Esophagus (tissue), 2 donors: ENCODE data around the gene PRRC2B. TPM values are rescaled to one million over a fixed set of nuclear protein-coding genes. Genes with fewer than 3 reads are reported as not detected.
"Not testable (repeated sequence)": the region's sequence is repeated elsewhere in the genome, so short reads cannot be mapped to it uniquely, and the experiment has no call there.

Experiments
- H3K27ac ChIP-seq, 2 donors: one replicate each; pipeline ENCODE4 v1.5.1; 2013; ENCODE audit warnings: low read depth in 2 of 2, mild to moderate bottlenecking in 2 of 2, inconsistent platforms in 1 of 2, low read length in 1 of 2, moderate library complexity in 1 of 2
- H3K27me3 ChIP-seq, 2 donors: one replicate each; pipeline ENCODE4 v1.6.1; 2013; ENCODE audit warnings: low read length in 2 of 2, control low read depth in 1 of 2, mild to moderate bottlenecking in 1 of 2; ENCODE audit not compliant: insufficient read depth in 2 of 2, control insufficient read depth in 1 of 2
- H3K36me3 ChIP-seq, 2 donors: one replicate each; pipeline ENCODE4 v1.6.1; 2013; ENCODE audit warnings: low read length in 1 of 2; ENCODE audit not compliant: control insufficient read depth in 2 of 2, insufficient read depth in 2 of 2
- H3K4me1 ChIP-seq, 2 donors: one replicate each; pipeline ENCODE4 v1.6.1; 2013; ENCODE audit warnings: low read length in 1 of 2; ENCODE audit not compliant: control insufficient read depth in 2 of 2, insufficient read depth in 2 of 2
- H3K4me3 ChIP-seq, 2 donors: one replicate each; pipeline ENCODE4 v1.5.1; 2013; ENCODE audit warnings: low read length in 2 of 2, mild to moderate bottlenecking in 2 of 2, low read depth in 1 of 2, moderate library complexity in 1 of 2
- H3K9me3 ChIP-seq, 2 donors: one replicate each; pipeline ENCODE4 v1.6.1; 2013; ENCODE audit warnings: mild to moderate bottlenecking in 2 of 2, low read depth in 1 of 2, low read length in 1 of 2, moderate library complexity in 1 of 2; ENCODE audit not compliant: control insufficient read depth in 2 of 2, insufficient read depth in 1 of 2
- WGBS, 2 donors: extraction: QIAGEN DNeasy Blood & Tissue Kit; methylation state at CpG; one replicate each; pipeline ENCODE4 v1.1.7; 2013; 5-methylcytosine and 5-hydroxymethylcytosine counted together
- polyA plus RNA-seq, 2 donors: library from polyadenylated mRNA; stranded (reverse); fragments of 200-250 nt; gene quantifications; one replicate each; pipeline ENCODE4 v1.2.3, GENCODE V29; 2013
- donor health status: healthy with polysubstance abuse.
- donor health status: Bipolar disorder and iron deficiency.

The PRRC2B gene
- polyA plus RNA-seq, 2 donors = 26.8 to 60.0 TPM

- Histone ChIP-seq H3K27me3 (no peaks in the 10 kb centered on the region), H3K9me3 (no peaks in the 10 kb centered on the region), H3K36me3 (peaks cover 36 to 44% of the 10 kb centered on the region in 2 donors), H3K4me1 (peaks cover 0 to 2% of the 10 kb centered on the region in 2 donors), H3K27ac (no peak overlapping the region), H3K4me3 (no peak overlapping the region)
- 68 to 69% methylated on average over 2 of the region's 2 CpGs for WGBS, 2 donors
Measured at GRCh38 chr9:131441441-131441840, 47.6 kb downstream of the PRRC2B start.

- Histone ChIP-seq H3K36me3 (peaks cover 35 to 44% of the 10 kb centered on the region in 2 donors), H3K27me3 (no peaks in the 10 kb centered on the region), H3K9me3 (no peaks in the 10 kb centered on the region), H3K27ac (no peak overlapping the region), H3K4me3 (no peak overlapping the region), H3K4me1 (peaks cover 0 to 2% of the 10 kb centered on the region in 2 donors)
- 66 to 67% methylated on average over 10 of the region's 10 CpGs for WGBS, 2 donors
Measured at GRCh38 chr9:131442351-131442750, 48.5 kb downstream of the PRRC2B start.

GRCh38 chr9:131443648-131444047 is 49.8 kb downstream of the PRRC2B start:
- Histone ChIP-seq H3K36me3 (peaks cover 26 to 40% of the 10 kb centered on the region in 2 donors), H3K9me3 (no peaks in the 10 kb centered on the region), H3K4me3 (no peak overlapping the region), H3K27ac (no peak overlapping the region), H3K4me1 (no peaks in the 10 kb centered on the region), H3K27me3 (no peaks in the 10 kb centered on the region)
- WGBS, 2 donors = 85 to 90% methylated on average over 2 of the region's 2 CpGs

GRCh38 chr9:131446276-131446675 is 52.4 kb downstream of the PRRC2B start:
- 84 to 89% methylated on average over 11 of the region's 11 CpGs for WGBS, 2 donors
- H3K27ac ChIP-seq = no peak overlapping the region

GRCh38 chr9:131447148-131447547 is 53.3 kb downstream of the PRRC2B start:
- peaks cover 21 to 33% of the 10 kb centered on the region in 2 donors for H3K36me3 ChIP-seq
- WGBS, 2 donors = 46 to 62% methylated on average over 8 of the region's 8 CpGs
- H3K4me3 ChIP-seq = no peak overlapping the region
- no peaks in the 10 kb centered on the region for H3K4me1 ChIP-seq
- H3K27ac ChIP-seq = no peak overlapping the region
- H3K27me3 ChIP-seq = no peaks in the 10 kb centered on the region
- H3K9me3 ChIP-seq = no peaks in the 10 kb centered on the region

More at GRCh38 chr9:131446276-131446675, 52.4 kb downstream of the PRRC2B start:
- Histone ChIP-seq H3K27me3 (no peaks in the 10 kb centered on the region), H3K4me3 (no peak overlapping the region), H3K4me1 (no peaks in the 10 kb centered on the region), H3K36me3 (peaks cover 20 to 31% of the 10 kb centered on the region in 2 donors), H3K9me3 (no peaks in the 10 kb centered on the region)

GRCh38 chr9:131447600-131447999 is 53.7 kb downstream of the PRRC2B start:
- peaks cover 22 to 33% of the 10 kb centered on the region in 2 donors for H3K36me3 ChIP-seq
- no peak overlapping the region for H3K27ac ChIP-seq
- no peaks in the 10 kb centered on the region for H3K27me3 ChIP-seq
- H3K4me1 ChIP-seq = no peaks in the 10 kb centered on the region
- no peaks in the 10 kb centered on the region for H3K9me3 ChIP-seq
- H3K4me3 ChIP-seq = no peak overlapping the region
- WGBS, 2 donors = 72 to 73% methylated on average over 14 of the region's 14 CpGs

- Histone ChIP-seq H3K4me1 (no peaks in the 10 kb centered on the region), H3K4me3 (no peak overlapping the region), H3K9me3 (no peaks in the 10 kb centered on the region), H3K27ac (no peak overlapping the region), H3K27me3 (no peaks in the 10 kb centered on the region), H3K36me3 (peaks cover 22 to 30% of the 10 kb centered on the region in 2 donors)
- 87 to 93% methylated on average over 3 of the region's 3 CpGs for WGBS, 2 donors
Measured at GRCh38 chr9:131448818-131449217, 54.9 kb downstream of the PRRC2B start.

- H3K4me1 ChIP-seq = no peaks in the 10 kb centered on the region
- H3K27me3 ChIP-seq = no peaks in the 10 kb centered on the region
- no peak overlapping the region for H3K4me3 ChIP-seq
- H3K36me3 ChIP-seq = peaks cover 18 to 26% of the 10 kb centered on the region in 2 donors
- no peaks in the 10 kb centered on the region for H3K9me3 ChIP-seq
- no peak overlapping the region for H3K27ac ChIP-seq
Measured at GRCh38 chr9:131449276-131449675, 55.4 kb downstream of the PRRC2B start.

- Histone ChIP-seq H3K4me3 (no peak overlapping the region), H3K9me3 (no peaks in the 10 kb centered on the region), H3K4me1 (no peaks in the 10 kb centered on the region), H3K27me3 (no peaks in the 10 kb centered on the region), H3K27ac (no peak overlapping the region), H3K36me3 (peaks cover 21 to 25% of the 10 kb centered on the region in 2 donors)
Measured at GRCh38 chr9:131454028-131454427, 60.1 kb downstream of the PRRC2B start.

- not testable (repeated sequence) for H3K4me3 ChIP-seq, H3K27ac ChIP-seq, H3K9me3 ChIP-seq, H3K27me3 ChIP-seq, H3K4me1 ChIP-seq
- H3K36me3 ChIP-seq = peaks cover 29 to 30% of the 10 kb centered on the region in 2 donors
- WGBS, 2 donors = 96 to 98% methylated on average over 10 of the region's 10 CpGs
Measured at GRCh38 chr9:131455655-131456054, 61.8 kb downstream of the PRRC2B start.
